ENCODE results near the gene QRICH2.

- TF ChIP-seq, protein P1, sequence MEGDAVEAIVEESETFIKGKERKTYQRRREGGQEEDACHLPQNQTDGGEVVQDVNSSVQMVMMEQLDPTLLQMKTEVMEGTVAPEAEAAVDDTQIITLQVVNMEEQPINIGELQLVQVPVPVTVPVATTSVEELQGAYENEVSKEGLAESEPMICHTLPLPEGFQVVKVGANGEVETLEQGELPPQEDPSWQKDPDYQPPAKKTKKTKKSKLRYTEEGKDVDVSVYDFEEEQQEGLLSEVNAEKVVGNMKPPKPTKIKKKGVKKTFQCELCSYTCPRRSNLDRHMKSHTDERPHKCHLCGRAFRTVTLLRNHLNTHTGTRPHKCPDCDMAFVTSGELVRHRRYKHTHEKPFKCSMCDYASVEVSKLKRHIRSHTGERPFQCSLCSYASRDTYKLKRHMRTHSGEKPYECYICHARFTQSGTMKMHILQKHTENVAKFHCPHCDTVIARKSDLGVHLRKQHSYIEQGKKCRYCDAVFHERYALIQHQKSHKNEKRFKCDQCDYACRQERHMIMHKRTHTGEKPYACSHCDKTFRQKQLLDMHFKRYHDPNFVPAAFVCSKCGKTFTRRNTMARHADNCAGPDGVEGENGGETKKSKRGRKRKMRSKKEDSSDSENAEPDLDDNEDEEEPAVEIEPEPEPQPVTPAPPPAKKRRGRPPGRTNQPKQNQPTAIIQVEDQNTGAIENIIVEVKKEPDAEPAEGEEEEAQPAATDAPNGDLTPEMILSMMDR (conservative IDR thresholded peaks at IDR 0.05 in 1 of 2, IDR thresholded peaks at IDR 0.05 in 1 of 2; ENCODE audit: extremely low read depth in 1 of 2, insufficient read depth in 1 of 2, low read depth in 1 of 2, low read length in 2 of 2), result no peak
- no peak for TF ChIP-seq EZH2 (IDR thresholded peaks at IDR 0.05; ENCODE audit: borderline replicate concordance, low read length)
Observed at GRCh38 chr17:76278268-76278908, 29.7 kb downstream of the QRICH2 start.

Data from mammary epithelial cell (primary cell).